H1 (cell line): ENCODE data around the gene PID1.

Experiments
- CHD1 ChIP-seq: IDR thresholded peaks from 2 replicates; pipeline ENCODE4 v1.6.1; 2012; ENCODE audit warnings: low read depth, low read length, improper control_type of control experiment
- POLR2A ChIP-seq, 2 experiments: IDR thresholded peaks; 1 replicate in 1 of 2; 2 replicates in 1 of 2; pipeline ENCODE4 v1.6.1; 2011; ENCODE audit warnings: low read depth in 2 of 2, low read length in 2 of 2, mild to moderate bottlenecking in 2 of 2; ENCODE audit errors: control extremely low read depth in 1 of 2
- TF ChIP-seq, protein P1 (sequence below): IDR thresholded peaks from 2 replicates; pipeline ENCODE4 v1.6.1; 2012; ENCODE audit warnings: inconsistent platforms
- TF ChIP-seq, protein P2 (sequence below), 3 experiments: IDR thresholded peaks; 1 replicate in 2 of 3; 2 replicates in 1 of 3; pipeline versions ENCODE4 v1.5.1 to v1.6.1; 2011; ENCODE audit warnings: low read length in 3 of 3, mild to moderate bottlenecking in 3 of 3, inconsistent platforms in 2 of 3, low read depth in 1 of 3, moderate library complexity in 1 of 3; ENCODE audit not compliant: insufficient read depth in 1 of 3; ENCODE audit errors: control extremely low read depth in 1 of 3

DNA sequence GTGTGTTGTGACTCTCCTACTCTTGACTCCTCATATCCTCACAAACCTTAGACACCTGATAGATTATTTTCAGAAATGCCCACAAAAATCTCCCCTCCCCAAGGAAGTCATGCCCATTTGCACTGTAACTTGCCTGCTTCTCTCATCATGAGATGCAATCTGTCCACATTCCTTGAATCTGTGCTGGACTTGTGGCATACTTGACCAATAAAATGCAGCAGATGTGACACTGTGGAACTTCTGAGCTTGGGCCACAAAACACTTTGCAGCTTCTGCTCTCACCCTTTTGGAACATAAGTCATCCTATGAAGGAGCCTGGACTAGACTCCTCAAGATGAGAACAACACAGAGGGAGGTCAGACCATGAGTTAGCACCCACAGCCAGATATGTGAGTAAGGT is 4.4 kb upstream of the PID1 start:
- TF ChIP-seq CHD1 (no peak), POLR2A (IDR thresholded peaks at IDR 0.05; ENCODE audit: control extremely low read depth in 1 of 2, low read depth in 2 of 2, low read length in 2 of 2) (no peak)
- TF ChIP-seq, protein P1, sequence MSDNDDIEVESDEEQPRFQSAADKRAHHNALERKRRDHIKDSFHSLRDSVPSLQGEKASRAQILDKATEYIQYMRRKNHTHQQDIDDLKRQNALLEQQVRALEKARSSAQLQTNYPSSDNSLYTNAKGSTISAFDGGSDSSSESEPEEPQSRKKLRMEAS = no peak
- TF ChIP-seq, protein P2, sequence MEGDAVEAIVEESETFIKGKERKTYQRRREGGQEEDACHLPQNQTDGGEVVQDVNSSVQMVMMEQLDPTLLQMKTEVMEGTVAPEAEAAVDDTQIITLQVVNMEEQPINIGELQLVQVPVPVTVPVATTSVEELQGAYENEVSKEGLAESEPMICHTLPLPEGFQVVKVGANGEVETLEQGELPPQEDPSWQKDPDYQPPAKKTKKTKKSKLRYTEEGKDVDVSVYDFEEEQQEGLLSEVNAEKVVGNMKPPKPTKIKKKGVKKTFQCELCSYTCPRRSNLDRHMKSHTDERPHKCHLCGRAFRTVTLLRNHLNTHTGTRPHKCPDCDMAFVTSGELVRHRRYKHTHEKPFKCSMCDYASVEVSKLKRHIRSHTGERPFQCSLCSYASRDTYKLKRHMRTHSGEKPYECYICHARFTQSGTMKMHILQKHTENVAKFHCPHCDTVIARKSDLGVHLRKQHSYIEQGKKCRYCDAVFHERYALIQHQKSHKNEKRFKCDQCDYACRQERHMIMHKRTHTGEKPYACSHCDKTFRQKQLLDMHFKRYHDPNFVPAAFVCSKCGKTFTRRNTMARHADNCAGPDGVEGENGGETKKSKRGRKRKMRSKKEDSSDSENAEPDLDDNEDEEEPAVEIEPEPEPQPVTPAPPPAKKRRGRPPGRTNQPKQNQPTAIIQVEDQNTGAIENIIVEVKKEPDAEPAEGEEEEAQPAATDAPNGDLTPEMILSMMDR (IDR thresholded peaks at IDR 0.05; ENCODE audit: control extremely low read depth in 1 of 3, insufficient read depth in 1 of 3, low read depth in 1 of 3, low read length in 3 of 3) = no peak
